B cell (primary cell): ENCODE measurements around the gene TLR8. TPM values are rescaled to one million over a fixed set of nuclear protein-coding genes. Genes with fewer than 3 reads are reported as not detected.

Experiments
- ATAC-seq: fragments of 200-7000 bp; cut with Tn5 transposase; one replicate; pipeline ENCODE4 v1.10.0; 2021; ENCODE audit warnings: low read depth, mild to moderate bottlenecking, moderate number of reproducible peaks, moderate library complexity
- CTCF ChIA-PET: fragments of 350-600 bp; sonication (Branson Sonifier 250); formaldehyde crosslinking; loops from one replicate; lab custom pipeline; 2021; ENCODE audit warnings: antibody characterized with exemption, inconsistent platforms; lab: Charles Lee
- POLR2A ChIA-PET: fragments of 350-600 bp; sonication (Branson Sonifier 250); formaldehyde crosslinking; loops from one replicate; lab custom pipeline; 2021; ENCODE audit warnings: antibody characterized with exemption; lab: Charles Lee
- DNase-seq: peaks from one replicate; pipeline ENCODE4 v3.0.0; 2013
- H2AFZ ChIP-seq: 2 replicates; pipeline ENCODE4 v1.6.1; 2012; ENCODE audit warnings: mild to moderate bottlenecking, low read depth, low read length; ENCODE audit not compliant: insufficient read depth, poor library complexity, severe bottlenecking
- H3K27ac ChIP-seq, 2 donors: 1 replicate in 1 of 2; 2 replicates in 1 of 2; pipeline ENCODE4 v1.5.1; 2012 to 2013; ENCODE audit warnings: low read length in 2 of 2, mild to moderate bottlenecking in 2 of 2, moderate library complexity in 1 of 2
- H3K27me3 ChIP-seq, 4 experiments: fragments of 200-600 bp in 1 of 4; sonication (generic) in 1 of 4; replicated peaks in 1 of 4; 1 replicate in 2 of 4; 2 replicates in 2 of 4; pipeline versions ENCODE4 v1.6.1 to v1.7.0; 2013 to 2016; ENCODE audit warnings: low read length in 3 of 4, mild to moderate bottlenecking in 2 of 4, mixed read lengths in 1 of 4, moderate library complexity in 1 of 4; ENCODE audit not compliant: insufficient read depth in 4 of 4, control insufficient read depth in 3 of 4; ENCODE audit errors: control extremely low read depth in 1 of 4
- H3K36me3 ChIP-seq, 2 experiments: replicated peaks in 1 of 2; 1 replicate in 1 of 2; 2 replicates in 1 of 2; pipeline versions ENCODE4 v1.6.1 to v1.7.1; 2013; ENCODE audit warnings: low read length in 1 of 2; ENCODE audit not compliant: insufficient read depth in 2 of 2, control insufficient read depth in 1 of 2; ENCODE audit errors: control extremely low read depth in 1 of 2, extremely low read depth in 1 of 2
- H3K4me1 ChIP-seq, 2 donors: fragments of 200-600 bp in 1 of 2; sonication (generic) in 1 of 2; 1 replicate in 1 of 2; 2 replicates in 1 of 2; pipeline versions ENCODE4 v1.5.1 to v1.6.1; 2013 to 2017; ENCODE audit warnings: low read length in 2 of 2; ENCODE audit not compliant: control insufficient read depth in 2 of 2, insufficient read depth in 2 of 2
- H3K4me2 ChIP-seq: replicated peaks from 2 replicates; pipeline ENCODE3; 2012; ENCODE audit warnings: mild to moderate bottlenecking, low read depth, low read length; ENCODE audit not compliant: poor library complexity, severe bottlenecking
- H3K4me3 ChIP-seq, 5 experiments: fragments of 200-600 bp in 1 of 5; sonication (generic) in 1 of 5; 1 replicate in 3 of 5; 2 replicates in 2 of 5; pipeline versions ENCODE4 v1.5.1 to v1.7.0; 2011 to 2016; ENCODE audit warnings: low read length in 4 of 5, mild to moderate bottlenecking in 4 of 5, low read depth in 2 of 5, control low read depth in 1 of 5, moderate library complexity in 1 of 5; ENCODE audit not compliant: insufficient read depth in 1 of 5; ENCODE audit errors: control extremely low read depth in 1 of 5, extremely low read depth in 1 of 5
- H3K79me2 ChIP-seq: fragments of 200-600 bp; sonication (generic); one replicate; pipeline ENCODE4 v1.6.0; 2016; ENCODE audit warnings: low read length; ENCODE audit not compliant: control insufficient read depth, insufficient read depth
- H3K9ac ChIP-seq: fragments of 200-600 bp; sonication (generic); 2 replicates; pipeline ENCODE4 v1.6.1; 2017; ENCODE audit warnings: mild to moderate bottlenecking, low read length, moderate library complexity
- H3K9me3 ChIP-seq, 3 donors: one replicate each; pipeline versions ENCODE4 v1.6.1 to v1.7.1; 2013; ENCODE audit warnings: low read length in 2 of 3; ENCODE audit not compliant: control insufficient read depth in 2 of 3, insufficient read depth in 1 of 3; ENCODE audit errors: control extremely low read depth in 1 of 3
- H4K20me1 ChIP-seq: 2 replicates; pipeline ENCODE4 v1.6.0; 2012; ENCODE audit warnings: mild to moderate bottlenecking, low read length; ENCODE audit not compliant: insufficient read depth, control insufficient read depth, poor library complexity, severe bottlenecking
- H3K27ac Mint-ChIP-seq: one replicate; pipeline ENCODE4 v1.8.0; 2021; ENCODE audit warnings: mixed read lengths
- H3K27me3 Mint-ChIP-seq: one replicate; pipeline ENCODE4 v1.8.0; 2021; ENCODE audit warnings: mixed read lengths
- H3K4me1 Mint-ChIP-seq: one replicate; pipeline ENCODE4 v1.8.0; 2021; ENCODE audit warnings: mixed read lengths
- H3K4me3 Mint-ChIP-seq: one replicate; pipeline ENCODE4 v1.8.0; 2021; ENCODE audit warnings: mixed read lengths
- H3K9me3 Mint-ChIP-seq: one replicate; pipeline ENCODE4 v1.8.0; 2022; ENCODE audit warnings: mixed read lengths; ENCODE audit not compliant: insufficient read depth
- CTCF ChIP-seq: fragments of 200-600 bp; IDR thresholded peaks from one replicate; pipeline ENCODE4 v1.8.0; 2022; ENCODE audit warnings: antibody characterized with exemption, mild to moderate bottlenecking
- EZH2 ChIP-seq: IDR thresholded peaks from 2 replicates; pipeline ENCODE4 v1.6.1; 2012; ENCODE audit warnings: borderline replicate concordance, low read depth, mild to moderate bottlenecking, moderate library complexity, low read length; ENCODE audit not compliant: insufficient read depth, poor library complexity, severe bottlenecking
- WGBS: methylation state at CpG from one replicate; pipeline ENCODE4 v1.1.5; 2013; ENCODE audit warnings: missing lambda C conversion rate; ENCODE audit not compliant: insufficient coverage; 5-methylcytosine and 5-hydroxymethylcytosine counted together
- intact Hi-C: fragments of 100-400 bp; cut with micrococcal nuclease; formaldehyde crosslinking; loops from one replicate; pipeline ENCODE4 v1.10.0; 2022
- polyA plus RNA-seq: library from polyadenylated mRNA; depleted of rRNA; stranded (reverse); fragments of >200 nt; gene quantifications from 2 replicates; pipeline ENCODE4 v1.2.3, GENCODE V29; 2012
- total RNA-seq, 2 donors: library from RNA; stranded (reverse); fragments of 120-200 nt in 1 of 2; gene quantifications; 1 replicate in 1 of 2; 2 replicates in 1 of 2; pipeline versions ENCODE4 v1.2.3 to v1.2.4, GENCODE V29; 2013 to 2022

The TLR8 gene
- total and polyA plus RNA-seq, 2 donors (not counting 1 experiment from before 2014, with no cell fraction given): 0.19 to 0.39 TPM

DNA sequence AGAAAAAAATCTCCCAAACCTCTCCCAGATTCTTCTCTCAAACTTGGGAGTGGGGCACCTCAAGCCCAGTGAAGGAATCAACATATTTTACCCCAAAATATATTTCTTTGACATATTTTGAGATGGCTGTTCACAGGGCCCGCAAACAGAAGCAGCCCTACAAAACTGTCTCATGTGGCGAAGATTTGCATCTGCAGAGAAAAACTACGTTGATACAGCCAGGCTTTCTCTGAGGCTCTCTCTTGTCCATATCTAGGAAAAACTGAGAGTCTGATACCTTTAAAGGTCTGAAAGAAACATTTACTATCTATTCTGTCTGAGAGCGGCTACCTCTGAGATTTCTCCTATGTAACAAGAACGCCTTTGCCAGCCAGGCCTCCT is 45.2 kb downstream of the TLR8 start:
- Histone ChIP-seq H2AFZ (peak overlapping the region; percentile 36), H3K4me1 (peaks cover 94 to 100% of the 10 kb centered on the region in 2 donors), H3K36me3 (no peaks in the 10 kb centered on the region), H3K27ac (peak overlapping the region; percentile 88), H3K79me2 (peaks cover 74% of the 10 kb centered on the region), H3K9me3 (no peaks in the 10 kb centered on the region), H4K20me1 (peaks cover 6% of the 10 kb centered on the region), H3K4me3 (peak overlapping the region in 3 of 5 experiments; percentile 20 to 30 (median 21)), H3K27me3 (no peaks in the 10 kb centered on the region), H3K4me2 (peak overlapping the region; percentile 71), H3K9ac (no peak overlapping the region)
- 0% methylated on average over 2 of the region's 5 CpGs for WGBS
- intact Hi-C loops: loop anchor here (1.0 to 5.0 kb wide), 4 partner anchors 25 to 306 kb away; no protein-coding TSS in a partner anchor
- no peaks in the 10 kb centered on the region for H3K9me3 Mint-ChIP-seq
- TF ChIP-seq CTCF: no peak
- TF ChIP-seq EZH2: no peak
- no peaks in the 10 kb centered on the region for H3K27me3 Mint-ChIP-seq
- H3K4me3 Mint-ChIP-seq: peak overlapping the region; percentile 75
- DNase-seq: peak; percentile 46
- peak overlapping the region; percentile 93 for H3K27ac Mint-ChIP-seq
- CTCF ChIA-PET: interaction anchor here (0.6 to 7.4 kb wide), 8 partner anchors 22 to 537 kb away, joined by 3 to 214 read pairs (median 10); partner anchors contain the start of gene TMSB4X
- peaks cover 85% of the 10 kb centered on the region for H3K4me1 Mint-ChIP-seq
- POLR2A ChIA-PET: interaction anchor here (1.0 to 7.9 kb wide), 3 partner anchors 23 to 140 kb away, joined by 4 to 130 read pairs (median 25); partner anchors contain the start of gene TMSB4X
- ATAC-seq: no peak

GRCh38 chrX:12953420-12953819 is 47.0 kb downstream of the TLR8 start:
- Histone ChIP-seq H3K4me2 (peak overlapping the region; percentile 12), H3K27me3 (no peaks in the 10 kb centered on the region), H3K36me3 (no peaks in the 10 kb centered on the region), H3K4me3 (no peak overlapping the region), H3K27ac (peak overlapping the region; percentile 55 to 95), H2AFZ (no peak overlapping the region), H3K4me1 (peaks cover 90 to 97% of the 10 kb centered on the region in 2 donors), H3K9ac (no peak overlapping the region), H3K79me2 (peaks cover 57% of the 10 kb centered on the region), H4K20me1 (peaks cover 6% of the 10 kb centered on the region), H3K9me3 (no peaks in the 10 kb centered on the region)
- ChIA-PET POLR2A (interaction anchor here (7.9 kb wide), 1 partner anchor 22 kb away, joined by 130 read pairs; the partner anchor contains the start of gene TMSB4X), CTCF (interaction anchor here (1.6 to 2.3 kb wide), 3 partner anchors 15 to 133 kb away, joined by 3 to 8 read pairs (median 4); no protein-coding TSS in a partner anchor)
- peak overlapping the region; percentile 85 for H3K27ac Mint-ChIP-seq
- no peak for DNase-seq
- no peak for ATAC-seq
- peak overlapping the region; percentile 32 for H3K4me3 Mint-ChIP-seq
- H3K9me3 Mint-ChIP-seq: no peaks in the 10 kb centered on the region
- TF ChIP-seq CTCF (no peak), EZH2 (no peak)
- intact Hi-C loops: loop anchor here (5.0 kb wide), 1 partner anchor 304 kb away; no protein-coding TSS in a partner anchor
- no CpG with 5 or more reads among the region's 8 CpGs for WGBS
- H3K27me3 Mint-ChIP-seq: no peaks in the 10 kb centered on the region
- H3K4me1 Mint-ChIP-seq: peaks cover 79% of the 10 kb centered on the region
